Panc1 (cell line): Measurements from ENCODE around the gene CRK. TPM values are rescaled to one million over a fixed set of nuclear protein-coding genes. Genes with fewer than 3 reads are reported as not detected.
"Not testable (repeated sequence)": the region's sequence is repeated elsewhere in the genome, so short reads cannot be mapped to it uniquely, and the experiment has no call there.

ENCODE experiments used
- ATAC-seq: fragments of 200-7000 bp; cut with Tn5 transposase; 2 replicates; pipeline ENCODE4 v1.9.1; 2020; ENCODE audit warnings: mild to moderate bottlenecking, moderate library complexity
- BruUV-seq: library from RNA; stranded (reverse); fragments of 400-500 nt; replicated peaks from 2 replicates; lab custom pipeline; 2021; lab: Mats Ljungman, UMichigan
- CTCF ChIA-PET: fragments of 300-600 bp; sonication (Branson Sonifier 250); formaldehyde crosslinking; loops from one replicate; lab custom pipeline; 2022; ENCODE audit warnings: antibody characterized with exemption; lab: Charles Lee
- POLR2A ChIA-PET: fragments of 300-600 bp; sonication (Branson Sonifier 250); formaldehyde crosslinking; loops from one replicate; lab custom pipeline; 2022; ENCODE audit warnings: antibody characterized with exemption; lab: Charles Lee
- DNase-seq: peaks from one replicate; pipeline ENCODE4 v3.0.0-alpha.2; 2010; ENCODE audit warnings: low read depth, low spot score
- H3K27ac ChIP-seq: 2 replicates; pipeline ENCODE4 v1.5.1; 2011; ENCODE audit warnings: mild to moderate bottlenecking, low read length, inconsistent platforms
- H3K27me3 ChIP-seq: fragments of 200-500 bp; sonication (Bioruptor generic); 2 replicates; pipeline ENCODE4 v1.6.0; 2014; ENCODE audit warnings: low read length, inconsistent platforms; ENCODE audit not compliant: control insufficient read depth, insufficient read depth
- H3K36me3 ChIP-seq: fragments of 200-500 bp; sonication (Bioruptor generic); 2 replicates; pipeline ENCODE4 v1.5.1; 2014; ENCODE audit warnings: inconsistent platforms, mild to moderate bottlenecking, low read length, moderate library complexity; ENCODE audit not compliant: control insufficient read depth, insufficient read depth
- H3K4me1 ChIP-seq: 2 replicates; pipeline ENCODE4 v1.5.1; 2011; ENCODE audit warnings: inconsistent platforms, mild to moderate bottlenecking, low read length, moderate library complexity; ENCODE audit not compliant: control insufficient read depth, insufficient read depth
- H3K4me3 ChIP-seq, 2 experiments: 2 replicates each; pipeline ENCODE4 v1.5.1; 2011 to 2012; ENCODE audit warnings: low read depth in 2 of 2, low read length in 2 of 2, mild to moderate bottlenecking in 2 of 2, inconsistent platforms in 1 of 2, moderate library complexity in 1 of 2
- H3K9me3 ChIP-seq: fragments of 200-500 bp; sonication (Bioruptor generic); 2 replicates; pipeline ENCODE4 v1.5.1; 2014; ENCODE audit warnings: low read depth, mild to moderate bottlenecking, inconsistent platforms, low read length, moderate library complexity; ENCODE audit not compliant: control insufficient read depth, insufficient read depth
- CTCF ChIP-seq: fragments of 450-650 bp; IDR thresholded peaks from 2 replicates; pipeline ENCODE4 v1.5.1; 2017; ENCODE audit warnings: mild to moderate bottlenecking
- POLR2AphosphoS5 ChIP-seq: IDR thresholded peaks from 2 replicates; pipeline ENCODE4 v1.6.1; 2012; ENCODE audit warnings: mild to moderate bottlenecking, low read depth, low read length, moderate library complexity
- REST ChIP-seq, 2 experiments: IDR thresholded peaks; 2 replicates each; pipeline ENCODE4 v1.6.1; 2011 to 2012; ENCODE audit warnings: low read depth in 2 of 2, control low read depth in 1 of 2, low read length in 1 of 2, mild to moderate bottlenecking in 1 of 2, moderate library complexity in 1 of 2; ENCODE audit not compliant: insufficient read depth in 1 of 2
- SIN3A ChIP-seq: IDR thresholded peaks from 2 replicates; pipeline ENCODE4 v1.6.1; 2012; ENCODE audit warnings: low read depth, mild to moderate bottlenecking, low read length, moderate library complexity, borderline replicate concordance; ENCODE audit not compliant: insufficient read depth
- TCF7L2 ChIP-seq: IDR thresholded peaks from 2 replicates; pipeline ENCODE4 v1.6.1; 2011; ENCODE audit warnings: mild to moderate bottlenecking, low read depth, low read length, inconsistent platforms
- in situ Hi-C: cut with HindIII; loops from 2 replicates; pipeline ENCODE4 v1.10.0; 2016; ENCODE audit warnings: low sequenced_read_pairs, low pct_unique_long_range_greater_than_20kb
- intact Hi-C: fragments of 100-400 bp; cut with micrococcal nuclease; formaldehyde crosslinking; loops from one replicate; pipeline ENCODE4 v1.10.0; 2022; ENCODE audit not compliant: unreplicated experiment
- total RNA-seq: library from RNA; stranded (reverse); gene quantifications from one replicate; pipeline ENCODE4 v1.2.1, GENCODE V29; 2021; ENCODE audit not compliant: unreplicated experiment

CRK gene
- total RNA-seq, 1 experiment from 2014 or later = 67.0 TPM

- ChIA-PET CTCF (no interaction called here), POLR2A (no interaction called here)
- intact Hi-C loops = no loop called here
- TF ChIP-seq SIN3A (no peak), CTCF (no peak), REST (IDR thresholded peaks at IDR 0.05; ENCODE audit: insufficient read depth in 1 of 2, low read depth in 2 of 2, low read length in 1 of 2) (no peak), TCF7L2 (no peak), POLR2AphosphoS5 (no peak)
- Histone ChIP-seq H3K4me3 (no peak overlapping the region), H3K27ac (no peak overlapping the region), H3K9me3 (no peaks in the 10 kb centered on the region), H3K36me3 (peaks cover 12% of the 10 kb centered on the region), H3K27me3 (no peaks in the 10 kb centered on the region), H3K4me1 (no peaks in the 10 kb centered on the region)
- in situ Hi-C loops = no loop called here
- BruUV-seq = no TSS peak
- ATAC-seq (no peak), DNase-seq (no peak)
Observed at GRCh38 chr17:1420981-1421380, 35.1 kb downstream of the CRK start.

GRCh38 chr17:1420163-1420562, 35.9 kb downstream of the CRK start:
- in situ Hi-C loops = no loop called here
- intact Hi-C loops = no loop called here
- no TSS peak for BruUV-seq
- ATAC-seq (no peak), DNase-seq (no peak)
- ChIA-PET CTCF (no interaction called here), POLR2A (no interaction called here)
- Histone ChIP-seq H3K36me3 (peaks cover 12% of the 10 kb centered on the region), H3K27me3 (no peaks in the 10 kb centered on the region), H3K27ac (no peak overlapping the region), H3K4me3 (no peak overlapping the region), H3K4me1 (no peaks in the 10 kb centered on the region), H3K9me3 (no peaks in the 10 kb centered on the region)
- TF ChIP-seq CTCF = no peak
- TF ChIP-seq REST (IDR thresholded peaks at IDR 0.05; ENCODE audit: insufficient read depth in 1 of 2, low read depth in 2 of 2, low read length in 1 of 2) = no peak
- no peak for TF ChIP-seq TCF7L2
- no peak for TF ChIP-seq POLR2AphosphoS5
- TF ChIP-seq SIN3A = no peak

- in situ Hi-C loops = not testable (repeated sequence)
Observed at GRCh38 chr17:1418476-1418875, 37.6 kb downstream of the CRK start.

More at GRCh38 chr17:1418476-1418875, 37.6 kb downstream of the CRK start:
- peaks cover 12% of the 10 kb centered on the region for H3K36me3 ChIP-seq
- H3K4me1 ChIP-seq, H3K4me3 ChIP-seq, BruUV-seq, ATAC-seq, CTCF ChIA-PET, H3K27ac ChIP-seq, H3K9me3 ChIP-seq, intact Hi-C loops, DNase-seq, H3K27me3 ChIP-seq: not testable (repeated sequence)
- POLR2A ChIA-PET = interaction anchor here (0.6 kb wide), 1 partner anchor 268 kb away, joined by 11 read pairs; no protein-coding TSS in a partner anchor
